KOPT-K1 (cell line): Measurements from ENCODE around the gene ECI1.
"Not testable (repeated sequence)": the region's sequence is repeated elsewhere in the genome, so short reads cannot be mapped to it uniquely, and the experiment has no call there.

Experiments
- H3K27ac ChIP-seq: fragments of 200-600 bp; sonication (generic); 2 replicates; pipeline ENCODE4 v1.5.1; 2016; ENCODE audit warnings: antibody characterized with exemption, mild to moderate bottlenecking, low read depth, low read length; ENCODE audit not compliant: poor library complexity, severe bottlenecking
- H3K36me3 ChIP-seq: fragments of 200-600 bp; sonication (generic); 2 replicates; pipeline ENCODE4 v1.5.1; 2017; ENCODE audit warnings: antibody characterized with exemption, mild to moderate bottlenecking, low read length, moderate library complexity; ENCODE audit not compliant: insufficient read depth
- H3K9me3 ChIP-seq: fragments of 200-600 bp; sonication (generic); 2 replicates; pipeline ENCODE4 v1.5.1; 2017; ENCODE audit warnings: antibody characterized with exemption, low read length, mild to moderate bottlenecking; ENCODE audit not compliant: insufficient read depth, poor library complexity, severe bottlenecking

Gene ECI1

GRCh38 chr16:2273484-2273883 lies 22.1 kb upstream of the ECI1 start:
- H3K36me3 ChIP-seq = no peaks in the 10 kb centered on the region
- H3K9me3 ChIP-seq = no peaks in the 10 kb centered on the region
- no peak overlapping the region for H3K27ac ChIP-seq

GRCh38 chr16:2271848-2272461 lies 20.6 kb upstream of the ECI1 start:
- Histone ChIP-seq H3K36me3 (no peaks in the 10 kb centered on the region), H3K27ac (no peak overlapping the region), H3K9me3 (no peaks in the 10 kb centered on the region)

GRCh38 chr16:2270588-2271470 lies 19.4 kb upstream of the ECI1 start:
- Histone ChIP-seq H3K36me3 (peaks cover 3% of the 10 kb centered on the region), H3K27ac (no peak overlapping the region), H3K9me3 (no peaks in the 10 kb centered on the region)

DNA sequence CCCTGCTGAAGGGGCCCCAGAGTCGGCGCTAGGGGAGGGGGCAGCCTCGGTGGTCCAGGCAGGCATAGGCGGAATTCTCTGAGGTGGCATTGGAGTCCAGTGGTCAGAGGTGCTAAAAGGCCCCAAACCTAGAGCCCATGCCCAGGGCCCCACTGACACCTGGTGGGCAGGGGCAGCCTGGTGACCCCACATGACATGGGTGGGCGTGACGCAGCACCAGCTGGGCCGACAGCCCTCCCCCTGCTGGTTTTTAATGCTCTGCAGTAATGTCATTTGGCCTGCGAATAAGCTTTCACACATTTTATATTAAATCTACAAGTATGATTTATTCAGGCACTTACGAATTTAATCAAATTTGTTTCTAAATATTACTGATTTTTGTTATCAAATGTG lies 18.7 kb upstream of the ECI1 start:
- Histone ChIP-seq H3K27ac (no peak overlapping the region), H3K9me3 (no peaks in the 10 kb centered on the region), H3K36me3 (peaks cover 11% of the 10 kb centered on the region)

DNA sequence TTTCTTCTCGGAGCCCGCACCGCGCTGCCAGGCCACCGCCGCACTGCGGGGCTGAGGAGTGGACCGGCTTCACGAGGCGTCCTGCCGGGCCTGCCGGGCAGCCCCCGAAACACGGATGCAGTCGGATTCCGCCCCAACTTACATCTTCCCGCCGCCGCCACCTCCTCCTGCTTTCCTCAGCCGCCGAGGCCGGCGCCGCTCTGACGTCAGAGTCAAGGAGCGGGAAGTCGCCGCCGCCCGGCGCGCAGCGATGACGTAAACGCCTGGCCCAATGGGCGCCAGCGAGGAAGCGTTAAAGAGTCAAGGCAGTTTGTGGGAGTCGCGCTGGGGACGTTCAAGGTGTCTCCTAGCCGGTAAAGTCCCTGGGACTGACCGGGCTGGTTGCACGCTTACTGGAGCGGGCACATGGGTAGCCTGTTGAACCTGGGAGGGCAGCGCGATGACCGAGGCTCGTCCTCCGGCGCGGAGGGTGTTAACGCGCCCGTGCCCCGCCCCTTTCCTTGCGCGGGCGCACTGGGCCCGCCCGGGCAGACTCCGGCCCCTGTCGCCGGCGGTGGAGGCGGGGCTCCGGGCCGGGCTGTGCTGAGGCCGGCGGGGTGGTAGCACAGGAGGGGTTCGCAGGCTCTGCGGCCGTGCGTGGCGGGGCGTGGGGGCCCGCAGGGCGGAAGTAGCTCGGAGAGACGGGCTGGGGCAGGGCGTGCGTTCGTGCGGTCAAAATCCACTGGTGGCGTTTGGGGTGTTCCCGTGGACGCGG lies 16.7 kb upstream of the ECI1 start, which contains the start of gene RNPS1:
TSS of gene RNPS1 (minus strand) at position 214 of the 754 bp plus-strand sequence. CDS start 3,483 bp downstream, outside the sequence.
- peak within 1 kb of the TSS; percentile 89 for H3K27ac ChIP-seq
- H3K9me3 ChIP-seq = no peaks in the 10 kb centered on the region
- peaks cover 30% of the 10 kb centered on the region for H3K36me3 ChIP-seq

DNA sequence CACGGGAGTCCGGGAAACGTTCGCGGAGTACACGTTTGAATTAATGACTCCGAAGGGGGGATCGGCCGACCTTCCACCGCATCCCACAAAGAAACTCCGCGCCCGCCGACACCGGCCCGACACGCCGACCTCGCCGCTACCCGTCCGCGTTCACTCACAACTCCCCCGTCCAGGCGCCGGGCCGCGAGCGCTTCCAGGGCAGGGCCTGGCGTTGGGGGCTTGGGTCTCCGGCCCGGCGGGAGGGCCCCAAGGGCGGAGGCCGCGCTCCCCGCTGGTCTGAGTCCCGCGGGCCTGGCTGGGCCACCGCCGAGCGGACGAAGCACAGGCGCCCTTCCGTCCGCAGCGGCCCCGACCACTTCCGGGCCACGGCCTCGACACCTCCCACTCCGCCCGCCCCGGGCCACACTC lies 16.1 kb upstream of the ECI1 start:
- Histone ChIP-seq H3K27ac (peak overlapping the region; percentile 89), H3K36me3 (peaks cover 36% of the 10 kb centered on the region)
- not testable (repeated sequence) for H3K9me3 ChIP-seq

DNA sequence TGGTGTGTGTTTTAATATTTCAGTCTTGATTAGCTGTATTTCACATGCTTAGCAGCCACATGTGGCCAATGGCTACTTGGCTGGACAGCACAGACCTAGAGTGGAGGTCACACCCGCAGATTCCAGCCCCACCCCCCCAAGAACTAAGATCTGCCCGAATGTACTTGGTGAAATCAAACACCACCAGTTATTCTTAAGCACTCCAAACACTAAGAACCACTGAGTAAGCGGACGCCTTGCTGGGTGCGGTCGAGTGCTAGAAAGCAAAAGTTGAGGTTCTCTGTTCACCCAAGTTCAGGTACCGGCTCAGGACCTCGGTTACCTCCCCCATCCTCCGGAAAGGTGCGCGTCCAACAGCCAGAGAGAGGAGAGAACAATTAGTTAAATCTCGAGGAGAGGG lies 15.5 kb upstream of the ECI1 start:
- H3K9me3 ChIP-seq = not testable (repeated sequence)
- Histone ChIP-seq H3K27ac (peak overlapping the region; percentile 89), H3K36me3 (peaks cover 43% of the 10 kb centered on the region)

DNA sequence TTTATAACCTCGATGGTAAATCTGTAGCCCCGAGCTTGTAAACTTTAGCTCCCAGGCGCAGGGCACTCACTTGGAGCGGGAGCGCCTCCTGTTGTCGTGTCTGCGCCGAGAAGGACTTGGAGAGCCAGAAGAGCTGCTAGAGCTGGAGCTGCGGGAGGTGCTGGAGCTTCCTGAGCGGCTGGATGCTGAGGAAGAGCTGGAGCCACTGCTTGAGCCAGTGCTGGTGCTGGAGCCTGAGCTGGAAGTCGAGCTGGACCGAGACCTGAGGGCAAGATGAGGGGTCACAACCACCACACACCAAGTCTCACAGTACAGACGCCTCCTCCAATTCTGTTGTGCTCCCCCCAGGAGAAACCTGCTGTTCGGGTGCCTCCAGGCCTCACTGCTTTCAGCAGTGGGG lies 11.6 kb upstream of the ECI1 start:
- H3K27ac ChIP-seq, H3K9me3 ChIP-seq: not testable (repeated sequence)
- H3K36me3 ChIP-seq = peaks cover 81% of the 10 kb centered on the region

- Histone ChIP-seq H3K36me3 (peaks cover 100% of the 10 kb centered on the region), H3K27ac (no peak overlapping the region), H3K9me3 (no peaks in the 10 kb centered on the region)
Measured at GRCh38 chr16:2260250-2260649, 8.9 kb upstream of the ECI1 start.

- H3K27ac ChIP-seq, H3K9me3 ChIP-seq: not testable (repeated sequence)
- H3K36me3 ChIP-seq = peaks cover 100% of the 10 kb centered on the region
Measured at GRCh38 chr16:2258530-2258929, 7.1 kb upstream of the ECI1 start.

DNA sequence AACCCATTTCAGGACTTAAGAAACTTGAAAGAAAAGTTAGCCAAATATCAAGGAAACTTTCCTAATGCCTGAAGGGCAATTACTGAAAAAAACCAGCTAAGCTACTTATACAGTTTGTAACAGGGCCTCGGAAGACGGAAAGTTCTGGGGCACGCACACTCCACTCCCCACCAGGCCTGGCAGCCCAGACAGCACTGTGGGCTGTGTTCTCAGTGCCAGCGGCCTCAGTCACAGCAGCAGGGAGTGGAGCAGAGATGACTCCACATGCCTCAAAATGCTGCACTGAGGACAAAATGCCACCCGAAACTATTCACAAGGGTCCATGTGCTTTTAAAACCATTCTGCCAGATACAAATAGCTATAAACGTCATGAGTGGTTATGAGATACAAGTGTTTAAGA lies 6.3 kb upstream of the ECI1 start:
- Histone ChIP-seq H3K9me3 (no peaks in the 10 kb centered on the region), H3K27ac (no peak overlapping the region), H3K36me3 (peaks cover 100% of the 10 kb centered on the region)

GRCh38 chr16:2256531-2257140 lies 5.2 kb upstream of the ECI1 start:
- H3K36me3 ChIP-seq = peaks cover 100% of the 10 kb centered on the region
- H3K27ac ChIP-seq = no peak overlapping the region
- no peaks in the 10 kb centered on the region for H3K9me3 ChIP-seq

DNA sequence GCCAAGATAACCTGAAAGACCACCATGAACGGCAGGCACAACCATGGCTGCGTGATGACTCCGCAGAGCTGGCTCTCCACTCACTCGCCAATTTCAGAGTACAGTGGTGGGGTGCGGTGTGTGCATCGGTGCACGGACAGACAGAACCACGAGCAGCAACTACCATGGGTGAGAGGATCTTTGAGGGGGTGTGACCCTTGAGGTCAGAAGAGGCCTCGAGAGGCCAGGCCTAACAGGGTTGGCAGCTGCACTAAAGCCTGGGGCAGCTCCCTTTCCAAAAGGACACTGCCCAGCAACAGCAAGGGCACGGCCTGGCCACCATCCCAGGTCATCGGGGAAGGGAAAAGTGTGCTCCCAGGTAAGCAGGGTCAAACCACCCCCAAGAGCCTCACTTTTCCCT lies 1.9 kb upstream of the ECI1 start:
- H3K36me3 ChIP-seq = peaks cover 99% of the 10 kb centered on the region
- no peak overlapping the region for H3K27ac ChIP-seq
- no peaks in the 10 kb centered on the region for H3K9me3 ChIP-seq

- Histone ChIP-seq H3K36me3 (peaks cover 99% of the 10 kb centered on the region), H3K9me3 (no peaks in the 10 kb centered on the region), H3K27ac (no peak overlapping the region)
Measured at GRCh38 chr16:2252806-2253148, 1.4 kb upstream of the ECI1 start.
